Esophagus muscularis mucosa (tissue), 4 donors: ENCODE results near the gene PAPSS2. TPM values are rescaled to one million over a fixed set of nuclear protein-coding genes. Genes with fewer than 3 reads are reported as not detected.

Experiments used
- DNase-seq: peaks from one replicate; pipeline ENCODE4 v3.0.0-alpha.2; 2017; ENCODE audit errors: extremely low spot score
- H3K27ac ChIP-seq, 4 donors: fragments of 200-600 bp; sonication (generic); replicated peaks in 1 of 4; 1 replicate in 3 of 4; 2 replicates in 1 of 4; pipeline ENCODE4 v1.5.1; 2016 to 2019; ENCODE audit warnings: mild to moderate bottlenecking in 1 of 4
- H3K27me3 ChIP-seq, 4 donors: fragments of 200-600 bp; sonication (generic); one replicate each; pipeline versions ENCODE4 v1.5.1 to v1.6.0; 2016 to 2019
- H3K36me3 ChIP-seq, 4 donors: fragments of 200-600 bp; sonication (generic); one replicate each; pipeline ENCODE4 v1.5.1; 2016 to 2019
- H3K4me1 ChIP-seq, 4 donors: fragments of 200-600 bp; sonication (generic); one replicate each; pipeline ENCODE4 v1.5.1; 2016 to 2019
- H3K4me3 ChIP-seq, 4 donors: fragments of 200-600 bp; sonication (generic); 1 replicate in 2 of 4; 2 replicates in 2 of 4; pipeline ENCODE4 v1.5.1; 2016 to 2019; ENCODE audit warnings: mild to moderate bottlenecking in 4 of 4, moderate library complexity in 1 of 4
- H3K9me3 ChIP-seq, 4 donors: fragments of 200-600 bp; sonication (generic); 1 replicate in 3 of 4; 2 replicates in 1 of 4; pipeline ENCODE4 v1.5.1; 2016 to 2019
- CTCF ChIP-seq, 3 experiments: fragments of 200-600 bp in 2 of 3; fragments of 450-650 bp in 1 of 3; sonication (generic) in 2 of 3; IDR thresholded peaks; one replicate each; pipeline ENCODE4 v1.5.1; 2017 to 2019; ENCODE audit warnings: antibody characterized with exemption in 3 of 3, mild to moderate bottlenecking in 2 of 3, moderate library complexity in 1 of 3
- EP300 ChIP-seq: sonication (generic); formaldehyde crosslinking; IDR thresholded peaks from one replicate; pipeline ENCODE4 v1.6.1; 2017; ENCODE audit warnings: antibody characterized with exemption
- POLR2A ChIP-seq: fragments of 450-650 bp; IDR thresholded peaks from one replicate; pipeline ENCODE4 v1.6.1; 2017; ENCODE audit warnings: antibody characterized with exemption, moderate library complexity, mild to moderate bottlenecking, low read depth
- POLR2AphosphoS5 ChIP-seq, 2 donors: sonication (generic); formaldehyde crosslinking; IDR thresholded peaks; one replicate each; pipeline ENCODE4 v1.6.1; 2017; ENCODE audit warnings: antibody characterized with exemption in 2 of 2
- WGBS: methylation state at CpG from one replicate; pipeline ENCODE4 v1.1.5; 2018; 5-methylcytosine and 5-hydroxymethylcytosine counted together
- intact Hi-C: fragments of 100-400 bp; cut with DNase I; formaldehyde crosslinking; loops from one replicate; pipeline ENCODE4 v1.15.1; 2023
- total RNA-seq, 4 donors: library from RNA; depleted of rRNA; stranded (reverse); fragments of >200 nt; gene quantifications; one replicate each; pipeline versions ENCODE4 v1.1.0 to v1.2.1, GENCODE V29; 2016

The PAPSS2 gene
- total RNA-seq, 4 donors from 2014 or later, result 9.6 to 16.7 (median 14.9) TPM

- no peaks in the 10 kb centered on the region for H3K27me3 ChIP-seq
- no peak overlapping the region for H3K27ac ChIP-seq
- no peak for TF ChIP-seq CTCF (IDR thresholded peaks at IDR 0.05)
- TF ChIP-seq POLR2A, result no peak
- TF ChIP-seq EP300, result no peak
- TF ChIP-seq POLR2AphosphoS5 (IDR thresholded peaks at IDR 0.05), result no peak
- no peak overlapping the region for H3K4me3 ChIP-seq
- no peaks in the 10 kb centered on the region for H3K36me3 ChIP-seq
- H3K9me3 ChIP-seq, result no peaks in the 10 kb centered on the region
- intact Hi-C loops, result no loop called here
- 60% methylated on average over 7 of the region's 7 CpGs for WGBS
- H3K4me1 ChIP-seq, result peaks cover 3 to 14% (median 14%) of the 10 kb centered on the region in 4 donors
- no peak for DNase-seq
These were observed 24.4 kb downstream of the PAPSS2 start for GRCh38 chr10:87684001-87684638.

- DNase-seq, result no peak
- intact Hi-C loops, result no loop called here
- 73% methylated on average over 5 of the region's 5 CpGs for WGBS
- H3K4me3 ChIP-seq, result no peak overlapping the region
- H3K27me3 ChIP-seq, result no peaks in the 10 kb centered on the region
- no peak for TF ChIP-seq CTCF (IDR thresholded peaks at IDR 0.05)
- H3K36me3 ChIP-seq, result no peaks in the 10 kb centered on the region
- H3K4me1 ChIP-seq, result peaks cover 3 to 14% (median 14%) of the 10 kb centered on the region in 4 donors
- no peak overlapping the region for H3K27ac ChIP-seq
- H3K9me3 ChIP-seq, result no peaks in the 10 kb centered on the region
These were observed 26.3 kb downstream of the PAPSS2 start for GRCh38 chr10:87685832-87686574.

GRCh38 chr10:87691506-87692070, 31.9 kb downstream of the PAPSS2 start:
- no peak for DNase-seq
- Histone ChIP-seq H3K27me3 (no peaks in the 10 kb centered on the region), H3K4me1 (peaks cover 0 to 4% (median 2%) of the 10 kb centered on the region in 4 donors), H3K4me3 (no peak overlapping the region), H3K36me3 (no peaks in the 10 kb centered on the region), H3K27ac (no peak overlapping the region), H3K9me3 (no peaks in the 10 kb centered on the region)
- no peak for TF ChIP-seq EP300
- TF ChIP-seq CTCF (IDR thresholded peaks at IDR 0.05), result no peak
- no peak for TF ChIP-seq POLR2AphosphoS5 (IDR thresholded peaks at IDR 0.05)
- no peak for TF ChIP-seq POLR2A
- intact Hi-C loops, result no loop called here
- WGBS, result 72% methylated on average over 3 of the region's 3 CpGs

GRCh38 chr10:87692956-87693484, 33.3 kb downstream of the PAPSS2 start:
- no peak overlapping the region for H3K27ac ChIP-seq
- WGBS, result 91% methylated on average over 3 of the region's 3 CpGs
- no peaks in the 10 kb centered on the region for H3K36me3 ChIP-seq
- H3K27me3 ChIP-seq, result no peaks in the 10 kb centered on the region
- intact Hi-C loops, result no loop called here
- DNase-seq, result no peak
- no peak overlapping the region for H3K4me3 ChIP-seq
- no peak for TF ChIP-seq CTCF (IDR thresholded peaks at IDR 0.05)
- TF ChIP-seq POLR2AphosphoS5 (IDR thresholded peaks at IDR 0.05), result no peak
- no peak for TF ChIP-seq EP300
- TF ChIP-seq POLR2A, result no peak
- no peaks in the 10 kb centered on the region for H3K4me1 ChIP-seq
- no peaks in the 10 kb centered on the region for H3K9me3 ChIP-seq
